ENCODE results near the gene ADAMTSL2. TPM values are rescaled to one million over a fixed set of nuclear protein-coding genes. Genes with fewer than 3 reads are reported as not detected.

The ADAMTSL2 gene
- total and polyA plus RNA-seq, 2 of the 13 experiments (the other 11 are each of a cell fraction or from before 2014, with no cell fraction given) = 1.9 to 3.8 TPM

DNA sequence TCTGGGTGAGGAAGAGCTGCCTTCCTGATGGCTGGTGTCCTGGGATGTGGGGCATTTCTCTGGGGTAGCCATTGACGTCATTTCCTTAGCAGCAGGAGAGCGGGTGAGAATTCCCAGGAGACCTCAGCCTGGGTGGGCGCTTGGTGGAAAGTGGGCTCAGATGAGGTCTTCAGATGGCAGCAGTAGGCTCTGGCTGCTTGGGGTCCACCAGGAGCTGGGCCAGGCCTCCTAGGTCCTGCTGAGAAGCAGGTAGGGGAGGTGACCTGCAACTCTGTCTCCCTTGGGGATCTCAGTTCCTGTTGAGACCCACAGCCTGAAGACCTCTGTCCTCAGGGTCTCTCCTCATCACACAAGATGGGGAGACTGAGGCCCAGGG is 43.2 kb downstream of the ADAMTSL2 start:
- TF ChIP-seq ZFP36L1 (CRISPR knock-in tag; IDR thresholded peaks at IDR 0.05) (no peak), ATF7 (IDR thresholded peaks at IDR 0.05) (peak; percentile 68), ATF7 (CRISPR knock-in tag; IDR thresholded peaks at IDR 0.05) (no peak)
- FAIRE-seq = no peak

DNA sequence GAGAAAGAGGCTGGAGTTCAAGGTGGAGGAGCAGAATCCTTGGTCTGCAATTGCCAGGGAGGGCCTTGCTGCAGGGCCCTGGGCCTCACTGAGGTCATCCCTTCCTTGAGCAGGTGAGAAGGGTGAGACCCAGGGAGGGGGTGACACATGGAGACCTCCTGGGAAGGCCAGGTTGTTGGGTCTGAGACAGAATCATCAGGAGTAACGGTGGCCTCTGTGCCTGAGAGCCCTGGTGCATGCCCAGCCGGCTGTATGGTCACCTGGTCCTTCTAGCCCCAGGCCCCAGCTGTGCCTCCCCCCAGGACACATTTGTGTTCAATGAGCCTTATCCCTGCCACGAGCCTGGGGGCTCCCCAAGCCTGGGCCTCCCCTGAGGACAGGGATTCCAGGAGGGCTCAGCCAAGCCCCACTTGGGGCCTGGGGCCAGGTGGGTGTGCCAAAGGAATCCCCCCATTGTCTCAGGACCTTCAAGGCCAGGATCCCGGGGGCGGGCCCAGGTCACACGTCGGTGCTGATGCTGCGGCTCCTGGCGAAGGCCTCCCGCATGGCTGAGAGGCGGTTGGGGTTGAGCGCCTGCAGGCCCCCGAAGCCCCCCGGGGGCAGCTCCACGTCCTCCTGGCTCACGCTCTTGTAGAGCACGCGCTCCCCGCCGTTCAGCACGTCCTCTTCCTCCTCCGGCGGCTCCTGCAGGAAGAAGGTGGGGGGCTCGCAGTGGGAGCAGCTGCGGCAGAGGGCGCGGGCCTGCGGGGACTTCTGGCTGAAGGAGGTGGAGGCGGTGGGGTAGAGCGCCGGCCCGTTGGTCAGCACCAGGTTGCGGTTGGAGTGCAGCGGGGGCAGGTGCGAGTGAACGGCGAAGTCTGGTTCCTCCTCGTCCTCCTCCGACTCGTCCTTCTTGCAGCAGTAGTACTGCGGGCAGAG is 44.3 kb downstream of the ADAMTSL2 start:
- Histone ChIP-seq H3K79me2 (ENCODE audit: insufficient read depth, low read length) (no peaks in the 10 kb centered on the region), H3K27ac (ENCODE audit: extremely low read length, insufficient read depth, low read length) (no peak overlapping the region), H3K27me3 (ENCODE audit: control insufficient read depth in 1 of 2, insufficient read depth in 2 of 2, low read length in 2 of 2) (peaks cover 18 to 79% of the 10 kb centered on the region in 2 experiments), H3K4me1 (ENCODE audit: insufficient read depth, low read length) (peaks cover 21% of the 10 kb centered on the region), H3K4me2 (ENCODE audit: low read depth, low read length) (no peak overlapping the region), H3K9me3 (ENCODE audit: low read length) (no peaks in the 10 kb centered on the region), H3K4me3 (replicated peaks in 1 of 3; ENCODE audit: insufficient read depth in 1 of 3, low read depth in 2 of 3, low read length in 3 of 3) (no peak overlapping the region), H4K20me1 (ENCODE audit: insufficient read depth, low read length) (no peaks in the 10 kb centered on the region), H3K36me3 (replicated peaks in 1 of 2; ENCODE audit: control insufficient read depth in 1 of 2, insufficient read depth in 2 of 2, low read length in 2 of 2) (no peaks in the 10 kb centered on the region), H3K9ac (ENCODE audit: insufficient read depth, low read depth, low read length) (no peak overlapping the region), H2AFZ (ENCODE audit: low read length) (no peak overlapping the region)
- BruUV-seq (replicated peaks) = no TSS peak
- TF ChIP-seq, protein P1, sequence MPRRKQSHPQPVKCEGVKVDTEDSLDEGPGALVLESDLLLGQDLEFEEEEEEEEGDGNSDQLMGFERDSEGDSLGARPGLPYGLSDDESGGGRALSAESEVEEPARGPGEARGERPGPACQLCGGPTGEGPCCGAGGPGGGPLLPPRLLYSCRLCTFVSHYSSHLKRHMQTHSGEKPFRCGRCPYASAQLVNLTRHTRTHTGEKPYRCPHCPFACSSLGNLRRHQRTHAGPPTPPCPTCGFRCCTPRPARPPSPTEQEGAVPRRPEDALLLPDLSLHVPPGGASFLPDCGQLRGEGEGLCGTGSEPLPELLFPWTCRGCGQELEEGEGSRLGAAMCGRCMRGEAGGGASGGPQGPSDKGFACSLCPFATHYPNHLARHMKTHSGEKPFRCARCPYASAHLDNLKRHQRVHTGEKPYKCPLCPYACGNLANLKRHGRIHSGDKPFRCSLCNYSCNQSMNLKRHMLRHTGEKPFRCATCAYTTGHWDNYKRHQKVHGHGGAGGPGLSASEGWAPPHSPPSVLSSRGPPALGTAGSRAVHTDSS (CRISPR knock-in tag; conservative IDR thresholded peaks at IDR 0.05) = no peak
- TF ChIP-seq ZFAT (CRISPR knock-in tag; conservative IDR thresholded peaks at IDR 0.05) = no peak
- ATAC-seq (no peak), DNase-seq (ENCODE audit: low spot score) (no peak), FAIRE-seq (no peak)
- 81% methylated on average over 15 of the region's 41 CpGs for WGBS (ENCODE audit: low lambda C conversion rate)
- intact Hi-C loops (cut with micrococcal nuclease; ENCODE audit: unreplicated experiment) = no loop called here
- ChIA-PET CTCF (ENCODE audit: low intra/inter-chr PET ratio, low total read pairs) (no interaction called here), POLR2A (no interaction called here)
- in situ Hi-C loops (cut with HindIII; ENCODE audit: extremely low pct_ligation_motif_present, low pct_unique_long_range_greater_than_20kb) = no loop called here

More for the DNA sequence above, 43.2 kb downstream of the ADAMTSL2 start:
- Histone ChIP-seq H3K4me2 (ENCODE audit: low read depth, low read length) (no peak overlapping the region), H3K9ac (ENCODE audit: insufficient read depth, low read depth, low read length) (no peak overlapping the region), H2AFZ (ENCODE audit: low read length) (no peak overlapping the region), H3K36me3 (replicated peaks in 1 of 2; ENCODE audit: control insufficient read depth in 1 of 2, insufficient read depth in 2 of 2, low read length in 2 of 2) (no peaks in the 10 kb centered on the region), H4K20me1 (ENCODE audit: insufficient read depth, low read length) (no peaks in the 10 kb centered on the region), H3K9me3 (ENCODE audit: low read length) (no peaks in the 10 kb centered on the region), H3K4me1 (ENCODE audit: insufficient read depth, low read length) (peaks cover 21% of the 10 kb centered on the region), H3K4me3 (replicated peaks in 1 of 3; ENCODE audit: insufficient read depth in 1 of 3, low read depth in 2 of 3, low read length in 3 of 3) (no peak overlapping the region), H3K27ac (ENCODE audit: extremely low read length, insufficient read depth, low read length) (no peak overlapping the region), H3K27me3 (ENCODE audit: control insufficient read depth in 1 of 2, insufficient read depth in 2 of 2, low read length in 2 of 2) (peaks cover 13 to 71% of the 10 kb centered on the region in 2 experiments), H3K79me2 (ENCODE audit: insufficient read depth, low read length) (no peaks in the 10 kb centered on the region)
- WGBS (ENCODE audit: low lambda C conversion rate) = no CpG with 5 or more reads among the region's 3 CpGs
- intact Hi-C loops (cut with micrococcal nuclease; ENCODE audit: unreplicated experiment) (no loop called here), in situ Hi-C loops (cut with HindIII; ENCODE audit: extremely low pct_ligation_motif_present, low pct_unique_long_range_greater_than_20kb) (no loop called here)
- ATAC-seq = no peak
- POLR2A ChIA-PET = no interaction called here
- BruUV-seq (replicated peaks) = no TSS peak
- DNase-seq (ENCODE audit: low spot score) = no peak
- CTCF ChIA-PET (ENCODE audit: low intra/inter-chr PET ratio, low total read pairs) = no interaction called here
